ENCODE results near the gene MAP6D1. TPM values are rescaled to one million over a fixed set of nuclear protein-coding genes. Genes with fewer than 3 reads are reported as not detected.

MAP6D1 gene
- polyA plus RNA-seq, 1 experiment = 3.9 TPM

Other genes starting within 250 kb of the MAP6D1 start
- 11.0 and 22.3 TPM in 2 replicates for gene KLHL24, start 190.0 kb downstream of the MAP6D1 start, polyA plus RNA-seq (2011; rRNA removed)
- gene YEATS2, start 127.8 kb downstream of the MAP6D1 start, polyA plus RNA-seq (2011; rRNA removed) = 34.5 and 35.5 TPM in 2 replicates
- 33.3 and 41.3 TPM in 2 replicates for gene PARL, start 59.3 kb upstream of the MAP6D1 start, polyA plus RNA-seq (2011; rRNA removed)
- 16.5 and 16.9 TPM in 2 replicates for gene ABCC5, start 192.3 kb upstream of the MAP6D1 start, polyA plus RNA-seq (2011; rRNA removed)
- gene HTR3D, start 206.2 kb upstream of the MAP6D1 start, polyA plus RNA-seq (2011; rRNA removed) = not detected in 2 replicates
- gene HTR3C, start 227.5 kb upstream of the MAP6D1 start, polyA plus RNA-seq (2011; rRNA removed) = not detected in 2 replicates